H1 (cell line): ENCODE measurements around the gene DRC3. TPM values are rescaled to one million over a fixed set of nuclear protein-coding genes. Genes with fewer than 3 reads are reported as not detected.

Experiments
- CTCF ChIA-PET: fragments of 300-600 bp; sonication (Branson Sonifier 250); formaldehyde crosslinking; loops from one replicate; lab custom pipeline; 2021; ENCODE audit not compliant: partially characterized antibody; lab: Charles Lee
- POLR2A ChIA-PET: fragments of 300-600 bp; sonication (Branson Sonifier 250); formaldehyde crosslinking; loops from one replicate; lab custom pipeline; 2021; ENCODE audit warnings: inconsistent platforms; ENCODE audit not compliant: partially characterized antibody; lab: Charles Lee
- DNase-seq, 2 experiments: peaks; one replicate each; pipeline versions ENCODE4 v3.0.0 to v3.0.0-alpha.2; 2010 to 2022; ENCODE audit warnings: low spot score in 2 of 2, low read depth in 1 of 2, mixed read lengths in 1 of 2
- FAIRE-seq: peaks from 2 replicates; lab custom pipeline; 2011; peaks lifted over from hg19 to GRCh38; lab: Jason Lieb, UNC
- H2AFZ ChIP-seq: 2 replicates; pipeline ENCODE4 v1.8.1; 2012; ENCODE audit warnings: low read length, inconsistent platforms
- H2AK5ac ChIP-seq: 2 replicates; pipeline ENCODE4 v1.6.1; 2013; ENCODE audit warnings: low read depth, low read length
- H2BK120ac ChIP-seq: replicated peaks from 2 replicates; pipeline ENCODE3; 2013; ENCODE audit warnings: low read depth, low read length, inconsistent platforms
- H2BK12ac ChIP-seq: 2 replicates; pipeline ENCODE4 v1.6.1; 2013; ENCODE audit warnings: low read depth, low read length
- H2BK15ac ChIP-seq: 2 replicates; pipeline ENCODE4 v1.6.1; 2013; ENCODE audit warnings: low read length
- H2BK20ac ChIP-seq: 2 replicates; pipeline ENCODE4 v1.6.1; 2013; ENCODE audit warnings: low read length
- H2BK5ac ChIP-seq: 2 replicates; pipeline ENCODE4 v1.6.1; 2013; ENCODE audit warnings: low read depth, low read length
- H3K14ac ChIP-seq: 2 replicates; pipeline ENCODE4 v1.6.1; 2013; ENCODE audit warnings: inconsistent platforms; ENCODE audit not compliant: insufficient read length
- H3K18ac ChIP-seq: 2 replicates; pipeline ENCODE4 v1.6.1; 2013; ENCODE audit warnings: low read length; ENCODE audit errors: extremely low read depth
- H3K23ac ChIP-seq: 2 replicates; pipeline ENCODE4 v1.6.1; 2013; ENCODE audit warnings: inconsistent platforms; ENCODE audit not compliant: insufficient read length
- H3K23me2 ChIP-seq: 2 replicates; pipeline ENCODE4 v1.6.1; 2013; ENCODE audit warnings: low read depth, low read length
- H3K27ac ChIP-seq: 2 replicates; pipeline ENCODE4 v1.6.1; 2011; ENCODE audit warnings: low read depth, low read length, inconsistent platforms
- H3K27me3 ChIP-seq, 4 experiments: replicated peaks in 1 of 4; 1 replicate in 1 of 4; 2 replicates in 3 of 4; pipeline versions ENCODE4 v1.6.1 to v1.8.1; 2011 to 2013; ENCODE audit warnings: low read length in 3 of 4, mild to moderate bottlenecking in 3 of 4, inconsistent platforms in 2 of 4, mixed read lengths in 2 of 4, moderate library complexity in 1 of 4; ENCODE audit not compliant: control insufficient read depth in 3 of 4, insufficient read depth in 3 of 4; ENCODE audit errors: extremely low read depth in 1 of 4
- H3K36me3 ChIP-seq, 4 experiments: 2 replicates each; pipeline versions ENCODE4 v1.6.1 to v1.8.1; 2011 to 2013; ENCODE audit warnings: mild to moderate bottlenecking in 4 of 4, low read length in 3 of 4, moderate library complexity in 2 of 4, control low read depth in 1 of 4, inconsistent platforms in 1 of 4; ENCODE audit not compliant: insufficient read depth in 4 of 4, control insufficient read depth in 2 of 4
- H3K4ac ChIP-seq: replicated peaks from 2 replicates; pipeline ENCODE3; 2013; ENCODE audit warnings: low read length, low read depth, mixed read lengths, inconsistent platforms; ENCODE audit not compliant: insufficient read length
- H3K4me1 ChIP-seq, 4 experiments: replicated peaks in 1 of 4; 1 replicate in 1 of 4; 2 replicates in 3 of 4; pipeline versions ENCODE4 v1.6.1 to v1.8.1; 2011 to 2013; ENCODE audit warnings: low read length in 3 of 4, inconsistent platforms in 2 of 4, mixed read lengths in 1 of 4; ENCODE audit not compliant: insufficient read depth in 4 of 4, control insufficient read depth in 3 of 4
- H3K4me2 ChIP-seq, 2 experiments: 2 replicates each; pipeline versions ENCODE4 v1.6.1 to v1.8.1; 2011 to 2013; ENCODE audit warnings: low read depth in 2 of 2, low read length in 2 of 2, control low read depth in 1 of 2, inconsistent platforms in 1 of 2, mild to moderate bottlenecking in 1 of 2; ENCODE audit not compliant: insufficient read depth in 1 of 2
- H3K4me3 ChIP-seq, 4 experiments: fragments of 200-600, 300-600 bp in 1 of 4; sonication (generic), shearing (Covaris generic), sonication (Bioruptor Twin) in 1 of 4; 2 replicates each; pipeline versions ENCODE4 v1.5.1 to v1.8.1; 2011 to 2016; ENCODE audit warnings: low read length in 4 of 4, low read depth in 3 of 4, control low read depth in 2 of 4, inconsistent platforms in 2 of 4, mild to moderate bottlenecking in 2 of 4, mixed read lengths in 1 of 4, moderate library complexity in 1 of 4; ENCODE audit not compliant: insufficient read depth in 2 of 4; ENCODE audit errors: extremely low read depth in 1 of 4
- H3K56ac ChIP-seq: replicated peaks from 2 replicates; pipeline ENCODE3; 2013; ENCODE audit warnings: low read depth, mild to moderate bottlenecking, mixed read lengths, low read length, inconsistent platforms; ENCODE audit not compliant: insufficient read length
- H3K79me1 ChIP-seq: 2 replicates; pipeline ENCODE4 v1.6.1; 2013; ENCODE audit warnings: low read depth, low read length, control low read depth
- H3K79me2 ChIP-seq, 2 experiments: 2 replicates each; pipeline versions ENCODE4 v1.6.1 to v1.8.1; 2012 to 2013; ENCODE audit warnings: low read length in 2 of 2, mild to moderate bottlenecking in 2 of 2, inconsistent platforms in 1 of 2; ENCODE audit not compliant: insufficient read depth in 2 of 2, control insufficient read depth in 1 of 2
- H3K9ac ChIP-seq, 4 experiments: replicated peaks in 1 of 4; 1 replicate in 1 of 4; 2 replicates in 3 of 4; pipeline versions ENCODE4 v1.6.1 to v1.8.1; 2011 to 2013; ENCODE audit warnings: low read depth in 3 of 4, low read length in 3 of 4, control low read depth in 2 of 4, mild to moderate bottlenecking in 2 of 4, moderate library complexity in 2 of 4, inconsistent platforms in 1 of 4; ENCODE audit errors: extremely low read depth in 1 of 4
- H3K9me3 ChIP-seq, 2 experiments: 2 replicates each; pipeline versions ENCODE4 v1.6.1 to v1.8.1; 2012 to 2013; ENCODE audit warnings: mild to moderate bottlenecking in 2 of 2, moderate library complexity in 2 of 2, control low read depth in 1 of 2, inconsistent platforms in 1 of 2, low read depth in 1 of 2, low read length in 1 of 2, mixed read lengths in 1 of 2; ENCODE audit not compliant: insufficient read depth in 2 of 2
- H4K20me1 ChIP-seq, 2 experiments: replicated peaks in 1 of 2; 2 replicates each; pipeline versions ENCODE3 to v1.8.1; 2011 to 2013; ENCODE audit warnings: inconsistent platforms in 2 of 2, low read length in 2 of 2, mild to moderate bottlenecking in 1 of 2; ENCODE audit not compliant: insufficient read depth in 2 of 2, control insufficient read depth in 1 of 2
- H4K5ac ChIP-seq: 2 replicates; pipeline ENCODE4 v1.6.1; 2013; ENCODE audit warnings: low read length, low read depth, mixed read lengths, inconsistent platforms; ENCODE audit not compliant: insufficient read length
- H4K8ac ChIP-seq: 2 replicates; pipeline ENCODE4 v1.8.0; 2013; ENCODE audit warnings: mild to moderate bottlenecking, moderate library complexity, low read length, inconsistent platforms; ENCODE audit not compliant: insufficient read depth; ENCODE audit errors: extremely low read depth
- H4K91ac ChIP-seq: replicated peaks from 2 replicates; pipeline ENCODE3; 2013; ENCODE audit warnings: low read length, mixed read lengths, inconsistent platforms; ENCODE audit not compliant: insufficient read length
- BRCA1 ChIP-seq: IDR thresholded peaks from 2 replicates; pipeline ENCODE4 v1.6.1; 2012; ENCODE audit warnings: low read depth, low read length, improper control_type of control experiment
- CHD2 ChIP-seq: IDR thresholded peaks from 2 replicates; pipeline ENCODE4 v1.6.1; 2012; ENCODE audit warnings: low read length, improper control_type of control experiment
- CTBP2 ChIP-seq: IDR thresholded peaks from 2 replicates; pipeline ENCODE4 v1.7.0; 2011; ENCODE audit warnings: borderline replicate concordance, mild to moderate bottlenecking, moderate library complexity, mixed read lengths, low read length; ENCODE audit not compliant: insufficient read depth, insufficient read length
- CTCF ChIP-seq, 3 experiments: IDR thresholded peaks; 1 replicate in 2 of 3; 2 replicates in 1 of 3; pipeline versions ENCODE4 v1.5.1 to v1.6.1; 2011; ENCODE audit warnings: low read length in 3 of 3, mild to moderate bottlenecking in 3 of 3, inconsistent platforms in 2 of 3, low read depth in 1 of 3, moderate library complexity in 1 of 3; ENCODE audit not compliant: insufficient read depth in 1 of 3; ENCODE audit errors: control extremely low read depth in 1 of 3
- EP300 ChIP-seq, 2 experiments: IDR thresholded peaks; 1 replicate in 1 of 2; 2 replicates in 1 of 2; pipeline ENCODE4 v1.6.1; 2011 to 2012; ENCODE audit warnings: low read depth in 2 of 2, low read length in 2 of 2, mild to moderate bottlenecking in 2 of 2, borderline replicate concordance in 1 of 2, inconsistent platforms in 1 of 2, moderate library complexity in 1 of 2
- HDAC6 ChIP-seq: IDR thresholded peaks from one replicate; pipeline ENCODE4 v1.7.1; 2012; ENCODE audit warnings: low read depth, mild to moderate bottlenecking, inconsistent platforms, low read length, moderate library complexity
- KDM4A ChIP-seq: IDR thresholded peaks from one replicate; pipeline ENCODE4 v1.7.1; 2012; ENCODE audit warnings: low read depth, mild to moderate bottlenecking, moderate library complexity, low read length, inconsistent platforms; ENCODE audit not compliant: severe bottlenecking
- PHF8 ChIP-seq: fragments of 200-600 bp; sonication (generic); conservative IDR thresholded peaks from 2 replicates; pipeline ENCODE4 v1.7.1; 2012; ENCODE audit warnings: low read depth, mild to moderate bottlenecking, inconsistent platforms, low read length, moderate library complexity
- SP1 ChIP-seq: IDR thresholded peaks from 2 replicates; pipeline ENCODE4 v1.6.1; 2011; ENCODE audit warnings: low read depth, low read length
- SP4 ChIP-seq: IDR thresholded peaks from 2 replicates; pipeline ENCODE4 v1.6.1; 2012; ENCODE audit warnings: low read length, inconsistent platforms
- SRF ChIP-seq: IDR thresholded peaks from 2 replicates; pipeline ENCODE4 v1.6.1; 2011; ENCODE audit warnings: mild to moderate bottlenecking, low read depth, low read length, moderate library complexity
- TCF12 ChIP-seq: IDR thresholded peaks from 2 replicates; pipeline ENCODE4 v1.6.1; 2011; ENCODE audit warnings: low read depth, mild to moderate bottlenecking, low read length
- WGBS, 2 experiments: shearing (Covaris generic) in 1 of 2; methylation state at CpG; one replicate each; pipeline versions ENCODE4 v1.1.6 to v1.1.7; 2013 to 2015; ENCODE audit warnings: low lambda C conversion rate in 2 of 2, mixed read lengths in 2 of 2, inconsistent platforms in 1 of 2, low coverage in 1 of 2, missing lambda C conversion rate in 1 of 2; ENCODE audit not compliant: insufficient replicate concordance in 2 of 2, insufficient coverage in 1 of 2, insufficient read length in 1 of 2; ENCODE audit errors: extremely low coverage in 1 of 2, missing lambda C conversion rate in 1 of 2; 5-methylcytosine and 5-hydroxymethylcytosine counted together
- polyA plus RNA-seq, 7 experiments: library from polyadenylated mRNA; depleted of rRNA in 3 of 7; stranded (reverse) in 5 of 7; unstranded in 2 of 7; fragments of >200 nt in 5 of 7; fragments of 200-250 nt in 2 of 7; gene quantifications; 1 replicate in 5 of 7; 2 replicates in 1 of 7; 4 replicates in 1 of 7; pipeline versions ENCODE4 v1.2.1 to v1.2.3, GENCODE V29; 2011 to 2013; ENCODE audit warnings: missing spikeins in 2 of 7, mixed read lengths in 2 of 7
- total RNA-seq: library from RNA; stranded (reverse); fragmentation: NEBNext Ultra II Directional; extraction: Animal tissue kit (Norgen Biotek cat#: 25700); gene quantifications from 2 replicates; pipeline ENCODE4 v1.2.1, GENCODE V29; 2021

DRC3 gene
- total and polyA plus RNA-seq, 2 of the 8 experiments (the other 6 are each of a cell fraction or from before 2014, with no cell fraction given): 0.59 TPM; not detected in 1

GRCh38 chr17:18020971-18021370 lies 48.3 kb downstream of the DRC3 start:
- H3K23ac ChIP-seq: no peak overlapping the region
- H2AK5ac ChIP-seq: no peak overlapping the region
- no peak overlapping the region for H2BK120ac ChIP-seq
- H3K9me3 ChIP-seq: no peaks in the 10 kb centered on the region
- no peak overlapping the region for H2BK15ac ChIP-seq
- H3K4ac ChIP-seq: no peak overlapping the region
- WGBS, 2 experiments: 94% methylated on average over 6 of the region's 6 CpGs; no CpG with 5 or more reads in 1 of the 2 experiments
- no peaks in the 10 kb centered on the region for H3K23me2 ChIP-seq
- ChIA-PET CTCF (interaction anchor here (0.7 to 5.2 kb wide), 5 partner anchors 12 to 123 kb away, joined by 3 to 28 read pairs (median 7); no protein-coding TSS in a partner anchor), POLR2A (no interaction called here)
- H3K79me2 ChIP-seq: no peaks in the 10 kb centered on the region
- no peak overlapping the region for H2BK20ac ChIP-seq
- H2AFZ ChIP-seq: no peak overlapping the region
- peaks cover 4% of the 10 kb centered on the region; the same call in 1 of the 2 replicates for H3K79me1 ChIP-seq
- no peaks in the 10 kb centered on the region for H3K4me1 ChIP-seq
- no peak overlapping the region for H3K4me3 ChIP-seq
- H3K27me3 ChIP-seq: no peaks in the 10 kb centered on the region
- no peak overlapping the region for H2BK5ac ChIP-seq
- H4K20me1 ChIP-seq: no peaks in the 10 kb centered on the region
- no peak overlapping the region for H2BK12ac ChIP-seq
- H3K18ac ChIP-seq: no peak overlapping the region
- FAIRE-seq (no peak), DNase-seq (no peak)
- no peaks in the 10 kb centered on the region for H3K36me3 ChIP-seq
- no peak overlapping the region for H4K5ac ChIP-seq
- H3K9ac ChIP-seq: no peak overlapping the region
- no peak overlapping the region for H4K91ac ChIP-seq
- H3K56ac ChIP-seq: no peak overlapping the region
- H3K14ac ChIP-seq: no peak overlapping the region
- H3K27ac ChIP-seq: no peak overlapping the region
- no peak overlapping the region for H4K8ac ChIP-seq
- H3K4me2 ChIP-seq: no peak overlapping the region
- TF ChIP-seq SRF (no peak), CHD2 (no peak), CTCF (IDR thresholded peaks at IDR 0.05; ENCODE audit: control extremely low read depth in 1 of 3, insufficient read depth in 1 of 3, low read depth in 1 of 3, low read length in 3 of 3) (no peak), PHF8 (no peak), BRCA1 (no peak), SP1 (no peak), TCF12 (no peak), EP300 (IDR thresholded peaks at IDR 0.05; ENCODE audit: borderline replicate concordance in 1 of 2, low read depth in 2 of 2, low read length in 2 of 2) (no peak), CTBP2 (no peak), SP4 (no peak), HDAC6 (no peak), KDM4A (no peak)
